MM.1S (cell line): ENCODE results near the gene SLC49A3.

Source experiments
- DNase-seq: peaks from one replicate; pipeline ENCODE4 v3.0.0-alpha.2; 2015
- H2AFZ ChIP-seq: fragments of 300-600 bp; sonication (generic); 2 replicates; pipeline ENCODE4 v1.6.0; 2016; ENCODE audit warnings: antibody characterized with exemption, low read length
- H3F3A ChIP-seq: fragments of 300-600 bp; sonication (generic); 2 replicates; pipeline ENCODE4 v1.6.1; 2016; ENCODE audit warnings: mild to moderate bottlenecking, antibody characterized with exemption, low read length, moderate library complexity, mixed read lengths; ENCODE audit not compliant: insufficient read depth
- H3K27ac ChIP-seq: fragments of 300-600 bp; sonication (generic); 2 replicates; pipeline ENCODE4 v1.5.1; 2016; ENCODE audit warnings: mild to moderate bottlenecking, low read length
- H3K27me3 ChIP-seq: fragments of 300-600 bp; sonication (generic); replicated peaks from 2 replicates; pipeline ENCODE4 v1.6.0; 2016; ENCODE audit warnings: low read length; ENCODE audit not compliant: insufficient read depth
- H3K36me3 ChIP-seq: fragments of 300-600 bp; sonication (generic); replicated peaks from 2 replicates; pipeline ENCODE4 v1.6.1; 2016; ENCODE audit warnings: mild to moderate bottlenecking, low read length, mixed read lengths; ENCODE audit not compliant: insufficient read depth
- H3K4me1 ChIP-seq: fragments of 300-600 bp; sonication (generic); 2 replicates; pipeline ENCODE4 v1.6.1; 2016; ENCODE audit warnings: low read length, mixed read lengths
- H3K4me2 ChIP-seq: fragments of 300-600 bp; sonication (generic); 2 replicates; pipeline ENCODE4 v1.6.0; 2016; ENCODE audit warnings: low read depth, low read length
- H3K4me3 ChIP-seq: fragments of 300-600 bp; sonication (generic); 2 replicates; pipeline ENCODE4 v1.5.1; 2016; ENCODE audit warnings: low read length, mixed read lengths
- H3K79me2 ChIP-seq: fragments of 300-600 bp; sonication (generic); 2 replicates; pipeline ENCODE4 v1.6.1; 2016; ENCODE audit warnings: mixed run types, low read length, mixed read lengths
- H3K9ac ChIP-seq: fragments of 300-600 bp; sonication (generic); 2 replicates; pipeline ENCODE4 v1.6.1; 2016; ENCODE audit warnings: low read length, mixed read lengths
- H3K9me2 ChIP-seq: fragments of 300-600 bp; sonication (generic); replicated peaks from 2 replicates; pipeline ENCODE4 v1.6.1; 2016; ENCODE audit warnings: mild to moderate bottlenecking, low read length, mixed read lengths; ENCODE audit not compliant: insufficient read depth
- H3K9me3 ChIP-seq: fragments of 300-600 bp; sonication (generic); replicated peaks from 2 replicates; pipeline ENCODE4 v1.6.1; 2016; ENCODE audit warnings: mild to moderate bottlenecking, low read length, mixed read lengths; ENCODE audit not compliant: insufficient read depth
- H4K20me1 ChIP-seq: fragments of 300-600 bp; sonication (generic); 2 replicates; pipeline ENCODE4 v1.6.1; 2016; ENCODE audit warnings: mild to moderate bottlenecking, low read length, moderate library complexity, mixed read lengths; ENCODE audit not compliant: insufficient read depth
- EZH2 ChIP-seq: fragments of 300-600 bp; sonication (generic); optimal IDR thresholded peaks from 2 replicates; pipeline ENCODE3; 2017; ENCODE audit warnings: low read depth, mild to moderate bottlenecking, antibody characterized with exemption, low read length, mixed read lengths
- EZH2phosphoT487 ChIP-seq: fragments of 300-600 bp; sonication (generic); IDR thresholded peaks from 2 replicates; pipeline ENCODE4 v1.6.1; 2018; ENCODE audit warnings: antibody characterized with exemption, low read length
- TF ChIP-seq, protein P1 (sequence below): fragments of 300-600 bp; sonication (generic); IDR thresholded peaks from 2 replicates; pipeline ENCODE4 v1.5.1; 2016; ENCODE audit warnings: antibody characterized with exemption, low read length, mixed read lengths

The SLC49A3 gene

GRCh38 chr4:725391-726234 lies 36.7 kb upstream of the SLC49A3 start:
- H4K20me1 ChIP-seq: no peaks in the 10 kb centered on the region
- no peak overlapping the region for H3K4me2 ChIP-seq
- H2AFZ ChIP-seq: no peak overlapping the region
- no peaks in the 10 kb centered on the region for H3K27me3 ChIP-seq
- no peak overlapping the region for H3K4me3 ChIP-seq
- H3K4me1 ChIP-seq: no peaks in the 10 kb centered on the region
- no peaks in the 10 kb centered on the region for H3K79me2 ChIP-seq
- TF ChIP-seq EZH2phosphoT487: no peak
- TF ChIP-seq, protein P1, sequence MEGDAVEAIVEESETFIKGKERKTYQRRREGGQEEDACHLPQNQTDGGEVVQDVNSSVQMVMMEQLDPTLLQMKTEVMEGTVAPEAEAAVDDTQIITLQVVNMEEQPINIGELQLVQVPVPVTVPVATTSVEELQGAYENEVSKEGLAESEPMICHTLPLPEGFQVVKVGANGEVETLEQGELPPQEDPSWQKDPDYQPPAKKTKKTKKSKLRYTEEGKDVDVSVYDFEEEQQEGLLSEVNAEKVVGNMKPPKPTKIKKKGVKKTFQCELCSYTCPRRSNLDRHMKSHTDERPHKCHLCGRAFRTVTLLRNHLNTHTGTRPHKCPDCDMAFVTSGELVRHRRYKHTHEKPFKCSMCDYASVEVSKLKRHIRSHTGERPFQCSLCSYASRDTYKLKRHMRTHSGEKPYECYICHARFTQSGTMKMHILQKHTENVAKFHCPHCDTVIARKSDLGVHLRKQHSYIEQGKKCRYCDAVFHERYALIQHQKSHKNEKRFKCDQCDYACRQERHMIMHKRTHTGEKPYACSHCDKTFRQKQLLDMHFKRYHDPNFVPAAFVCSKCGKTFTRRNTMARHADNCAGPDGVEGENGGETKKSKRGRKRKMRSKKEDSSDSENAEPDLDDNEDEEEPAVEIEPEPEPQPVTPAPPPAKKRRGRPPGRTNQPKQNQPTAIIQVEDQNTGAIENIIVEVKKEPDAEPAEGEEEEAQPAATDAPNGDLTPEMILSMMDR: no peak
- H3K9me2 ChIP-seq: no peaks in the 10 kb centered on the region
- no peak overlapping the region for H3K9ac ChIP-seq
- H3F3A ChIP-seq: no peaks in the 10 kb centered on the region
- no peaks in the 10 kb centered on the region for H3K36me3 ChIP-seq
- H3K27ac ChIP-seq: no peak overlapping the region
- no peak for DNase-seq
- H3K9me3 ChIP-seq: no peaks in the 10 kb centered on the region

- Histone ChIP-seq H2AFZ (no peak overlapping the region), H3K27me3 (no peaks in the 10 kb centered on the region), H3K79me2 (no peaks in the 10 kb centered on the region), H3K9me2 (no peaks in the 10 kb centered on the region), H3K9me3 (no peaks in the 10 kb centered on the region), H3K4me3 (no peak overlapping the region), H3F3A (no peaks in the 10 kb centered on the region), H3K4me2 (no peak overlapping the region), H4K20me1 (no peaks in the 10 kb centered on the region), H3K9ac (no peak overlapping the region), H3K36me3 (no peaks in the 10 kb centered on the region), H3K27ac (no peak overlapping the region), H3K4me1 (no peaks in the 10 kb centered on the region)
- TF ChIP-seq EZH2phosphoT487: no peak
- TF ChIP-seq, protein P1: no peak
- TF ChIP-seq EZH2: no peak
- DNase-seq: no peak
Observed at GRCh38 chr4:723751-724530, 35.0 kb upstream of the SLC49A3 start.

- Histone ChIP-seq H3K79me2 (no peaks in the 10 kb centered on the region), H3K4me3 (no peak overlapping the region), H3K36me3 (no peaks in the 10 kb centered on the region), H3F3A (no peaks in the 10 kb centered on the region), H3K9me3 (no peaks in the 10 kb centered on the region), H3K9ac (no peak overlapping the region), H3K9me2 (no peaks in the 10 kb centered on the region), H3K27me3 (no peaks in the 10 kb centered on the region), H3K27ac (no peak overlapping the region), H2AFZ (no peak overlapping the region), H4K20me1 (no peaks in the 10 kb centered on the region), H3K4me2 (no peak overlapping the region), H3K4me1 (no peaks in the 10 kb centered on the region)
- DNase-seq: no peak
- no peak for TF ChIP-seq EZH2
- TF ChIP-seq, protein P1: no peak
- TF ChIP-seq EZH2phosphoT487: no peak
Observed at GRCh38 chr4:722851-723360, 34.0 kb upstream of the SLC49A3 start.
